ENCODE results near the gene METAP1. TPM values are rescaled to one million over a fixed set of nuclear protein-coding genes. Genes with fewer than 3 reads are reported as not detected.
A peak's percentile ranks its signal among the peaks of the same experiment; 100 is the strongest.

Gene METAP1
- 61.0 and 66.3 TPM in 2 replicates for total RNA-seq

GRCh38 chr4:98995183-98996055 lies at the start of gene METAP1:
Gene METAP1, plus strand, starts transcription at chr4:98995721. Its CDS starts 33 bp downstream, at chr4:98995754.

GRCh38 chr4:99088481-99089365 lies 93.2 kb downstream of the METAP1 start, which contains the start of gene ADH5:
Gene ADH5, minus strand, starts transcription at chr4:99088788. Its CDS starts 88 bp downstream, at chr4:99088700.

Small RNAs within 50 kb of the gene (small RNA-seq; reads per million reads assigned to genes)
- gene MIR3684 = 0.27 reads per million, percentile 5 among the genes with 10 or more reads in this experiment
- gene RNU7-149P = not detected

Other genes starting within 250 kb of the METAP1 start
- 148 and 186 TPM in 2 replicates for gene EIF4E, start 66.6 kb upstream of the METAP1 start, total RNA-seq
- gene ADH5, start 93.1 kb downstream of the METAP1 start, total RNA-seq = 139 and 190 TPM in 2 replicates
- not detected in 2 replicates for gene ADH4, start 148.6 kb downstream of the METAP1 start, total RNA-seq
- not detected in 2 replicates for gene ADH6, start 223.5 kb downstream of the METAP1 start, total RNA-seq

All from subcutaneous preadipocyte (primary cell).